ENCODE measurements around the gene MYO16.

GRCh38 chr13:108964606-108965005, 335.2 kb downstream of the MYO16 start:
- no peak for TF ChIP-seq YY1 (IDR thresholded peaks at IDR 0.05; ENCODE audit: insufficient read depth, insufficient read length)
- TF ChIP-seq SUZ12 (IDR thresholded peaks at IDR 0.05; ENCODE audit: extremely low read depth, insufficient read depth, insufficient read length), result no peak
